Endothelial cell of umbilical vein (primary cell): Measurements from ENCODE around the gene TSPAN9. TPM values are rescaled to one million over a fixed set of nuclear protein-coding genes. Genes with fewer than 3 reads are reported as not detected.

Experiments used
- BruUV-seq: library from RNA; stranded (reverse); fragments of 400-500 nt; replicated peaks from 2 replicates; lab custom pipeline; 2021; lab: Mats Ljungman, UMichigan
- CTCF ChIA-PET: fragments of 300-600, 350-600 bp; sonication (Branson Sonifier 250); formaldehyde crosslinking; loops from one replicate; lab custom pipeline; 2021; ENCODE audit warnings: antibody characterized with exemption, inconsistent platforms; lab: Charles Lee
- POLR2A ChIA-PET: fragments of 300-600, 350-600 bp; sonication (Branson Sonifier 250); formaldehyde crosslinking; loops from one replicate; lab custom pipeline; 2021; ENCODE audit warnings: antibody characterized with exemption, inconsistent platforms; lab: Charles Lee
- DNase-seq: peaks from one replicate; pipeline ENCODE4 v3.0.0-alpha.2; 2011; ENCODE audit warnings: low read depth, low spot score
- FAIRE-seq: peaks from 2 replicates; lab custom pipeline; 2011; peaks lifted over from hg19 to GRCh38; lab: Jason Lieb, UNC
- H2AFZ ChIP-seq: 2 replicates; pipeline ENCODE4 v1.6.0; 2012; ENCODE audit warnings: low read depth, low read length, control low read depth, inconsistent platforms
- H3K27ac ChIP-seq: 2 replicates; pipeline ENCODE4 v1.5.1; 2011; ENCODE audit warnings: low read depth, mild to moderate bottlenecking, control low read depth, low read length, moderate library complexity; ENCODE audit not compliant: insufficient read depth
- H3K27me3 ChIP-seq, 2 experiments: 2 replicates each; pipeline versions ENCODE4 v1.6.0 to v1.6.1; 2011; ENCODE audit warnings: low read length in 2 of 2, mixed read lengths in 1 of 2; ENCODE audit not compliant: control insufficient read depth in 2 of 2, insufficient read depth in 2 of 2
- H3K36me3 ChIP-seq, 2 experiments: 2 replicates in 1 of 2; 3 replicates in 1 of 2; pipeline ENCODE4 v1.5.1; 2011; ENCODE audit warnings: low read length in 2 of 2, mild to moderate bottlenecking in 1 of 2, moderate library complexity in 1 of 2; ENCODE audit not compliant: control insufficient read depth in 2 of 2, insufficient read depth in 2 of 2; ENCODE audit errors: extremely low read depth in 1 of 2
- H3K4me1 ChIP-seq: 3 replicates; pipeline ENCODE4 v1.5.1; 2011; ENCODE audit warnings: mild to moderate bottlenecking, low read length; ENCODE audit not compliant: control insufficient read depth, insufficient read depth; ENCODE audit errors: extremely low read depth
- H3K4me2 ChIP-seq: 2 replicates; pipeline ENCODE4 v1.6.1; 2011; ENCODE audit warnings: low read length, control low read depth, mixed read lengths; ENCODE audit not compliant: insufficient read depth
- H3K4me3 ChIP-seq, 3 experiments: fragments of 200-600 bp in 1 of 3; sonication (generic), shearing (Covaris generic) in 1 of 3; replicated peaks in 1 of 3; 2 replicates each; pipeline ENCODE4 v1.5.1; 2011 to 2016; ENCODE audit warnings: control low read depth in 3 of 3, low read length in 3 of 3, mild to moderate bottlenecking in 2 of 3, inconsistent platforms in 1 of 3, low read depth in 1 of 3, moderate library complexity in 1 of 3; ENCODE audit not compliant: insufficient read depth in 1 of 3
- H3K79me2 ChIP-seq: 2 replicates; pipeline ENCODE4 v1.6.0; 2012; ENCODE audit warnings: low read length, inconsistent platforms; ENCODE audit not compliant: control insufficient read depth, insufficient read depth
- H3K9ac ChIP-seq: replicated peaks from 2 replicates; pipeline ENCODE3; 2011; ENCODE audit warnings: low read length, control low read depth; ENCODE audit not compliant: insufficient read depth; ENCODE audit errors: extremely low read depth
- H3K9me1 ChIP-seq: replicated peaks from 3 replicates; pipeline ENCODE4 v1.6.0; 2011; ENCODE audit warnings: mild to moderate bottlenecking, low read length; ENCODE audit not compliant: control insufficient read depth, insufficient read depth; ENCODE audit errors: extremely low read depth
- H3K9me3 ChIP-seq: replicated peaks from 2 replicates; pipeline ENCODE4 v1.5.1; 2012; ENCODE audit warnings: low read length, inconsistent platforms; ENCODE audit not compliant: control insufficient read depth, insufficient read depth
- H4K20me1 ChIP-seq: replicated peaks from 2 replicates; pipeline ENCODE3; 2011; ENCODE audit warnings: mild to moderate bottlenecking, low read length; ENCODE audit not compliant: control insufficient read depth, insufficient read depth; ENCODE audit errors: extremely low read depth
- CTCF ChIP-seq, 2 donors: IDR thresholded peaks; 1 replicate in 1 of 2; 2 replicates in 1 of 2; pipeline ENCODE4 v1.5.1; 2011; ENCODE audit warnings: low read length in 2 of 2, mild to moderate bottlenecking in 2 of 2, moderate library complexity in 2 of 2, control low read depth in 1 of 2, inconsistent platforms in 1 of 2, low read depth in 1 of 2; ENCODE audit not compliant: insufficient read depth in 1 of 2; ENCODE audit errors: extremely low read depth in 1 of 2
- EZH2 ChIP-seq: IDR thresholded peaks from 2 replicates; pipeline ENCODE4 v1.6.1; 2012; ENCODE audit warnings: borderline replicate concordance, low read depth, mild to moderate bottlenecking, moderate library complexity, low read length, inconsistent platforms; ENCODE audit not compliant: severe bottlenecking
- FOS ChIP-seq: IDR thresholded peaks from 2 replicates; pipeline ENCODE4 v1.6.1; 2011; ENCODE audit warnings: mild to moderate bottlenecking, low read length, moderate library complexity, borderline replicate concordance; ENCODE audit not compliant: insufficient read depth
- GATA2 ChIP-seq: IDR thresholded peaks from 2 replicates; pipeline ENCODE4 v1.7.0; 2011; ENCODE audit warnings: low read depth, mild to moderate bottlenecking, moderate library complexity, mixed read lengths, low read length; ENCODE audit not compliant: insufficient read length, insufficient read depth
- JUN ChIP-seq: IDR thresholded peaks from 2 replicates; pipeline ENCODE4 v1.6.1; 2011; ENCODE audit warnings: borderline replicate concordance, low read depth; ENCODE audit not compliant: insufficient read length, insufficient read depth
- MAX ChIP-seq: IDR thresholded peaks from 2 replicates; pipeline ENCODE4 v1.6.1; 2011; ENCODE audit not compliant: insufficient read depth, insufficient read length
- MYC ChIP-seq: IDR thresholded peaks from one replicate; pipeline ENCODE4 v1.6.1; 2011; ENCODE audit warnings: mild to moderate bottlenecking, low read depth, low read length
- POLR2A ChIP-seq: IDR thresholded peaks from 2 replicates; pipeline ENCODE4 v1.6.1; 2012; ENCODE audit warnings: low read depth, mild to moderate bottlenecking, control low read depth, low read length
- POLR2AphosphoS5 ChIP-seq: IDR thresholded peaks from 2 replicates; pipeline ENCODE4 v1.6.1; 2012; ENCODE audit warnings: low read depth, mild to moderate bottlenecking, control low read depth, low read length, moderate library complexity; ENCODE audit not compliant: insufficient read depth
- dilution Hi-C: fragments of 300-500 bp; cut with MboI; formaldehyde crosslinking; loops from one replicate; pipeline ENCODE4 v1.15.0; 2019; ENCODE audit warnings: low sequenced_read_pairs; ENCODE audit not compliant: extremely low pct_ligation_motif_present
- intact Hi-C: fragments of 100-400 bp; cut with micrococcal nuclease; formaldehyde crosslinking; loops from one replicate; pipeline ENCODE4 v1.10.0; 2022
- polyA plus RNA-seq, 4 experiments: library from polyadenylated mRNA; depleted of rRNA in 3 of 4; stranded (reverse) in 3 of 4; unstranded in 1 of 4; fragments of >200 nt; gene quantifications; 2 replicates each; pipeline versions ENCODE4 v1.2.1 to v1.2.3, GENCODE V29; 2011 to 2012; ENCODE audit warnings: missing spikeins in 1 of 4
- total RNA-seq: library from RNA; stranded (reverse); gene quantifications from 2 replicates; pipeline ENCODE4 v1.2.3, GENCODE V29; 2021

Gene TSPAN9
- total and polyA plus RNA-seq, 2 donors (not counting 3 experiments of a cell fraction or from before 2014, with no cell fraction given), result 43.3 to 66.8 TPM

- H3K9me1 ChIP-seq, result no peaks in the 10 kb centered on the region
- CTCF ChIA-PET, result interaction anchor here (1.5 kb wide), 1 partner anchor 37 kb away, joined by 4 read pairs; no protein-coding TSS in a partner anchor
- dilution Hi-C loops, result no loop called here
- peaks cover 0 to 3% of the 10 kb centered on the region in 2 experiments for H3K36me3 ChIP-seq
- POLR2A ChIA-PET, result no interaction called here
- no peak overlapping the region for H3K4me2 ChIP-seq
- no peaks in the 10 kb centered on the region for H3K27me3 ChIP-seq
- intact Hi-C loops, result no loop called here
- H4K20me1 ChIP-seq, result no peaks in the 10 kb centered on the region
- BruUV-seq, result no TSS peak
- H3K27ac ChIP-seq, result no peak overlapping the region
- DNase-seq (no peak), FAIRE-seq (no peak)
- no peak overlapping the region for H3K4me3 ChIP-seq
- no peak overlapping the region for H2AFZ ChIP-seq
- no peaks in the 10 kb centered on the region for H3K4me1 ChIP-seq
- H3K9ac ChIP-seq, result no peak overlapping the region
- TF ChIP-seq MAX (no peak), GATA2 (no peak), CTCF (IDR thresholded peaks at IDR 0.05; ENCODE audit: extremely low read depth in 1 of 2, insufficient read depth in 1 of 2, low read depth in 1 of 2, low read length in 2 of 2) (no peak), JUN (no peak), MYC (no peak), POLR2AphosphoS5 (no peak), EZH2 (no peak), POLR2A (no peak), FOS (no peak)
- no peaks in the 10 kb centered on the region for H3K79me2 ChIP-seq
- H3K9me3 ChIP-seq, result no peaks in the 10 kb centered on the region
Observed at GRCh38 chr12:3110578-3110977, 33.4 kb downstream of the TSPAN9 start.
